ENCODE measurements around the gene REEP6.

REEP6 gene

DNA sequence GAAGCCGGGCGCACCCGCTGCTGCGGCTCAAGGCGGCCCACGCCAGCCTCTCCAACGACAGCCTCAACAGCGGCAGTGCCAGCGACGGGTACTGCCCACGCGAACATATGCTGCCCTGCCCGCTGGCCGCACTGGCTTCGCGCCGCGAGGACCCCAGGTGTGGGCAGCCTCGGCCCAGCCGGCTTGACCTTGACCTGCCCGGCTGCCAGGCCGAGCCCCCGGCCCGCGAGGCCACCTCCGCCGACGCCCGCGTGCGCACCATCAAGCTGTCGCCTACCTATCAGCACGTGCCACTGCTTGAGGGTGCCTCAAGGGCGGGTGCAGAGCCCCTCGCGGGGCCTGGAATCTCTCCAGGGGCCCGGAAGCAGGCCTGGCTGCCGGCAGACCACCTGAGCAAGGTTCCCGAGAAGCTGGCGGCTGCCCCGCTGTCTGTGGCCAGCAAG lies 24.9 kb upstream of the REEP6 start:
- no peak for DNase-seq (ENCODE audit: low read depth)
- no peak for TF ChIP-seq CTCF (IDR thresholded peaks at IDR 0.05; ENCODE audit: control insufficient read depth, insufficient read depth, low read depth, low read length, missing control alignments)

GRCh38 chr19:1466461-1467214 lies 24.3 kb upstream of the REEP6 start:
- no peak overlapping the region for H3K4me3 ChIP-seq (ENCODE audit: control insufficient read depth, low read depth, low read length)
- no peak for TF ChIP-seq CTCF (IDR thresholded peaks at IDR 0.05; ENCODE audit: control insufficient read depth, insufficient read depth, low read depth, low read length, missing control alignments)

More for the DNA sequence above, 24.9 kb upstream of the REEP6 start:
- H3K4me3 ChIP-seq (ENCODE audit: control insufficient read depth, low read depth, low read length) = no peak overlapping the region

DNA sequence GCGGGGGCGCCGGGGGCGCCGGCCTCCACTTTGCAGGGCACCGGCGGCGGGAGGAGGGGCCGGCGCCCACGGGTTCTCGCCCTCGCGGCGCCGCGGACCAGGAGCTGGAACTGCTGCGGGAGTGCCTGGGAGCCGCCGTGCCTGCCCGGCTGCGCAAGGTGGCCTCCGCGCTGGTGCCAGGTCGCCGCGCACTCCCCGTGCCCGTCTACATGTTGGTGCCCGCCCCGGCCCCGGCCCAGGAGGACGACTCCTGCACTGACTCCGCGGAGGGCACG lies 23.8 kb upstream of the REEP6 start:
- no peak for TF ChIP-seq CTCF (IDR thresholded peaks at IDR 0.05; ENCODE audit: control insufficient read depth, insufficient read depth, low read depth, low read length, missing control alignments)
- no peak for DNase-seq (ENCODE audit: low read depth)
- no peak overlapping the region for H3K4me3 ChIP-seq (ENCODE audit: control insufficient read depth, low read depth, low read length)

More at GRCh38 chr19:1466461-1467214, 24.3 kb upstream of the REEP6 start:
- DNase-seq (ENCODE audit: low read depth) = no peak

- no peak overlapping the region for H3K4me3 ChIP-seq (ENCODE audit: control insufficient read depth, low read depth, low read length)
- no peak for DNase-seq (ENCODE audit: low read depth)
- TF ChIP-seq CTCF (IDR thresholded peaks at IDR 0.05; ENCODE audit: control insufficient read depth, insufficient read depth, low read depth, low read length, missing control alignments) = no peak
These were observed 23.3 kb upstream of the REEP6 start for GRCh38 chr19:1467490-1468273.

- peak overlapping the region; percentile 13 for H3K4me3 ChIP-seq (ENCODE audit: control insufficient read depth, low read depth, low read length)
- TF ChIP-seq CTCF (IDR thresholded peaks at IDR 0.05; ENCODE audit: control insufficient read depth, insufficient read depth, low read depth, low read length, missing control alignments) = no peak
- DNase-seq (ENCODE audit: low read depth) = no peak
These were observed 22.6 kb upstream of the REEP6 start for GRCh38 chr19:1468274-1468820.

GRCh38 chr19:1468821-1469254 lies 22.1 kb upstream of the REEP6 start:
- peak overlapping the region; percentile 18 for H3K4me3 ChIP-seq (ENCODE audit: control insufficient read depth, low read depth, low read length)
- DNase-seq (ENCODE audit: low read depth) = no peak

More at GRCh38 chr19:1468821-1469254, 22.1 kb upstream of the REEP6 start:
- TF ChIP-seq CTCF (IDR thresholded peaks at IDR 0.05; ENCODE audit: control insufficient read depth, insufficient read depth, low read depth, low read length, missing control alignments) = no peak
